GM12878 (cell line): ENCODE data around the gene PTK6.

Source experiments
- CTCF ChIP-seq, 3 experiments: IDR thresholded peaks in 2 of 3; conservative IDR thresholded peaks in 1 of 3; 2 replicates each; pipeline ENCODE4 v1.5.1; 2011; ENCODE audit warnings: low read depth in 3 of 3, low read length in 3 of 3, mild to moderate bottlenecking in 3 of 3, control low read depth in 2 of 3, moderate library complexity in 2 of 3, inconsistent platforms in 1 of 3, mixed read lengths in 1 of 3; ENCODE audit not compliant: control insufficient read depth in 2 of 3, insufficient read depth in 1 of 3; ENCODE audit errors: extremely low read depth in 1 of 3
- RB1 ChIP-seq: fragments of 450-650 bp; formaldehyde crosslinking; IDR thresholded peaks from 2 replicates; pipeline ENCODE4 v1.6.1; 2017; ENCODE audit warnings: mild to moderate bottlenecking, borderline replicate concordance
- RCOR1 ChIP-seq: conservative IDR thresholded peaks from 2 replicates; pipeline ENCODE4 v1.6.1; 2012; ENCODE audit warnings: low read depth, low read length, improper control_type of control experiment
- SIX5 ChIP-seq: IDR thresholded peaks from 2 replicates; pipeline ENCODE4 v1.6.1; 2011; ENCODE audit warnings: mild to moderate bottlenecking, low read depth, low read length, moderate library complexity; ENCODE audit not compliant: severe bottlenecking
- SMAD5 ChIP-seq: IDR thresholded peaks from 2 replicates; pipeline ENCODE4 v1.6.1; 2016; ENCODE audit warnings: antibody characterized with exemption, low read depth
- ZNF24 ChIP-seq: fragments of 450-650 bp; IDR thresholded peaks from 2 replicates; pipeline ENCODE4 v1.6.1; 2017; ENCODE audit warnings: antibody characterized with exemption, mild to moderate bottlenecking

GRCh38 chr20:63536241-63536977 lies 767 bp downstream of the PTK6 start:
- TF ChIP-seq CTCF (IDR thresholded peaks at IDR 0.05 in 2 of 3, conservative IDR thresholded peaks at IDR 0.05 in 1 of 3; ENCODE audit: control insufficient read depth in 2 of 3, extremely low read depth in 1 of 3, insufficient read depth in 1 of 3, low read depth in 3 of 3, low read length in 3 of 3): no peak
- TF ChIP-seq RCOR1: no peak
- no peak for TF ChIP-seq SMAD5
- TF ChIP-seq ZNF24: no peak
- no peak for TF ChIP-seq RB1
- TF ChIP-seq SIX5: no peak
